SK-N-MC (cell line): Measurements from ENCODE around the gene FAM168A.

Source experiments
- DNase-seq: peaks from one replicate; pipeline ENCODE4 v3.0.0-alpha.2; 2011; ENCODE audit warnings: low read depth, low spot score
- H3K27ac ChIP-seq: fragments of 200-600 bp; sonication (generic); 2 replicates; pipeline ENCODE4 v1.5.1; 2016; ENCODE audit warnings: mixed run types
- H3K36me3 ChIP-seq: fragments of 200-600 bp; sonication (generic); 2 replicates; pipeline ENCODE4 v1.6.1; 2017; ENCODE audit warnings: antibody characterized with exemption, low read length, mixed read lengths; ENCODE audit not compliant: insufficient read depth
- H3K4me3 ChIP-seq: fragments of 200-600 bp; sonication (generic); 2 replicates; pipeline ENCODE4 v1.5.1; 2016
- H3K9ac ChIP-seq: fragments of 200-600 bp; sonication (generic); 2 replicates; pipeline ENCODE4 v1.8.0; 2017; ENCODE audit warnings: mixed run types, mixed read lengths; ENCODE audit not compliant: insufficient read length
- H3K9me3 ChIP-seq: fragments of 200-600 bp; sonication (generic); 2 replicates; pipeline ENCODE4 v1.6.1; 2017; ENCODE audit warnings: low read depth, mild to moderate bottlenecking, antibody characterized with exemption, low read length, moderate library complexity, mixed read lengths
- EZH2 ChIP-seq: fragments of 200-600 bp; sonication (generic); IDR thresholded peaks from one replicate; pipeline ENCODE4 v1.6.1; 2017; ENCODE audit warnings: antibody characterized with exemption
- FOXP2 ChIP-seq: optimal IDR thresholded peaks from 2 replicates; pipeline ENCODE3; 2011; ENCODE audit warnings: mild to moderate bottlenecking, moderate library complexity; ENCODE audit not compliant: insufficient read depth; ENCODE audit errors: extremely low read length, control extremely low read depth
- POLR2AphosphoS5 ChIP-seq: IDR thresholded peaks from 2 replicates; pipeline ENCODE4 v1.6.1; 2012; ENCODE audit warnings: mild to moderate bottlenecking, low read depth, low read length, borderline replicate concordance

Gene FAM168A

GRCh38 chr11:73390601-73391565 is 207.0 kb downstream of the FAM168A start:
- DNase-seq, result no peak
- Histone ChIP-seq H3K27ac (no peak overlapping the region), H3K9ac (no peak overlapping the region), H3K36me3 (no peaks in the 10 kb centered on the region), H3K9me3 (no peaks in the 10 kb centered on the region), H3K4me3 (no peak overlapping the region)
- TF ChIP-seq FOXP2 (no peak), EZH2 (no peak), POLR2AphosphoS5 (no peak)

DNA sequence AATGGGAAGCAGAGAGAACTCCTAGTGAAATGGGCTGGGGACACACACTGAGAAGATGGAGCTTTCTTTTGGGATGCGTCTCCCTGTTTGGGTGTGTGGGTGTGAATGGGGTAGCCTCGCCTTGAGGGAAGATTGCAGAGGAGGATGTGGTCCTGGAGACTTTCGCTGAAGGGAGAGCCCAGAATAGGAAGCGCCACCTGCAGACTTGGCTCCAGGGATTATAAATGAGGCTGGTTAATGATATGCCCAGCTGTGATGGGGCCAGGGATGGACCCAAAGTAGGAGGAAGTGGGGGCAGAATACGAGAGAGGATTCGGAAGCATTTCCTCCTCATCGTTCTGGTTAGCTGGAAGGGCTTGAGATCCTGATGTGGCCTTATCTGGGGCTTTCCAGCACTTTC is 208.0 kb downstream of the FAM168A start:
- Histone ChIP-seq H3K9me3 (no peaks in the 10 kb centered on the region), H3K36me3 (no peaks in the 10 kb centered on the region), H3K9ac (no peak overlapping the region), H3K27ac (no peak overlapping the region), H3K4me3 (no peak overlapping the region)
- DNase-seq, result no peak
- TF ChIP-seq FOXP2 (no peak), EZH2 (no peak), POLR2AphosphoS5 (no peak)

- TF ChIP-seq FOXP2 (no peak), POLR2AphosphoS5 (no peak), EZH2 (no peak)
- H3K36me3 ChIP-seq, result no peaks in the 10 kb centered on the region
- H3K9me3 ChIP-seq, result no peaks in the 10 kb centered on the region
- H3K9ac ChIP-seq, result no peak overlapping the region
- no peak overlapping the region for H3K4me3 ChIP-seq
- no peak overlapping the region for H3K27ac ChIP-seq
- no peak for DNase-seq
Observed at GRCh38 chr11:73389134-73389525, 208.8 kb downstream of the FAM168A start.

DNA sequence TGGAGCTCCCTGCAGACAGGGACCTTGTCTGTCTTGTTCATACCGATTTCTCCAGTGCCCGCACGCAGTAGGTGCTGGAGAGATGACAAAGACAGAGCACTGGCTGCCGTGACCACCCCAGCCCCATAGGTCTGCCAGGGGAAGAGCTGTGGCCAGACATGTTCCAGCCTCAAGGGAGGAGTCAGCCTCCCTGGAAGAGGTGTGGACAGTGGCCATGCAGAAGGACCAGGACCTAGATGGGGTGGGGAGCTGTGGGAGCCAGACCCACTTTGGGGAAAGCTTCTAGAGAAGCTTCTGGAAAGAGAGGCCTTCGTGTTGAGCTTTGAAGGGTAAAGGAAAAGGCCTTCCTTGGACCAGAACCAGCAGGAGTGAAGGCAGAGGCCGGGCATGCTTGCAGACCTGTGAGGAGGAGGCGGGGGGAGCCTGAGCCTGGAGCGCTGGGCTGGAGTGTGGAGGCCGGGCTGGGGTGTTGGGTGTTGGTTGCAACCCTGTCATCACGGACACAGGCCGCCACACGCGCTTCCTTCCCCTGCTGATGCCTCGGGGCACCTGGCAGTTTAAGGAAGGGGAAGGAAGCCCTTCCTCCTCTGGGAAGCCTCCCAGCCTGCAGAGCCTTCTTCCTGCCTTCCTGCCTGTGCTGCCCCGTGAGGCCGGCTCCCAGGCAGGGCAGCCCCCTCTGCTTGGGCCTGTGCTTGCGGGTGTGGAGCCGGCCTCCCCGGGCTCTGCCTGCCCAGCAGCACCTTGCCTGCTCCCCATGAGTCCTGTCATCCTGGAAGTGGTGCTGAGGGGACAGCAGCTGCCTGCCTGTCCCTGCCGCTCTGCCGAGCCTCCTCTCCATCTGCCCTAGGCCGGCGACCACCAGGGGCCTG is 209.4 kb downstream of the FAM168A start:
- TF ChIP-seq FOXP2 (no peak), EZH2 (no peak), POLR2AphosphoS5 (no peak)
- Histone ChIP-seq H3K9me3 (no peaks in the 10 kb centered on the region), H3K9ac (no peak overlapping the region), H3K36me3 (no peaks in the 10 kb centered on the region), H3K27ac (no peak overlapping the region), H3K4me3 (no peak overlapping the region)
- DNase-seq, result no peak

GRCh38 chr11:73387594-73388264 is 210.2 kb downstream of the FAM168A start:
- H3K27ac ChIP-seq, result no peak overlapping the region
- DNase-seq, result no peak
- H3K36me3 ChIP-seq, result no peaks in the 10 kb centered on the region
- H3K9ac ChIP-seq, result peak overlapping the region; percentile 41
- no peak overlapping the region for H3K4me3 ChIP-seq
- TF ChIP-seq EZH2 (no peak), POLR2AphosphoS5 (no peak), FOXP2 (no peak)
- H3K9me3 ChIP-seq, result no peaks in the 10 kb centered on the region

- no peak for DNase-seq
- H3K4me3 ChIP-seq, result no peak overlapping the region
- TF ChIP-seq POLR2AphosphoS5 (no peak), FOXP2 (no peak), EZH2 (no peak)
Observed at GRCh38 chr11:73386546-73386945, 211.4 kb downstream of the FAM168A start.

GRCh38 chr11:73386016-73386415 is 211.9 kb downstream of the FAM168A start:
- no peak overlapping the region for H3K9ac ChIP-seq
- peak overlapping the region; percentile 31; the same call in 1 of the 2 replicates for H3K27ac ChIP-seq
- DNase-seq, result no peak
- H3K36me3 ChIP-seq, result no peaks in the 10 kb centered on the region
- H3K9me3 ChIP-seq, result no peaks in the 10 kb centered on the region
- TF ChIP-seq POLR2AphosphoS5, result no peak
- peak overlapping the region; percentile 24; the same call in 1 of the 2 replicates for H3K4me3 ChIP-seq

More at GRCh38 chr11:73386546-73386945, 211.4 kb downstream of the FAM168A start:
- H3K9ac ChIP-seq, result no peak overlapping the region
- no peaks in the 10 kb centered on the region for H3K9me3 ChIP-seq
- 0 out of 2 replicates have a peak overlapping the region, but pooled peaks have one; percentile 31 for H3K27ac ChIP-seq
- no peaks in the 10 kb centered on the region for H3K36me3 ChIP-seq

DNA sequence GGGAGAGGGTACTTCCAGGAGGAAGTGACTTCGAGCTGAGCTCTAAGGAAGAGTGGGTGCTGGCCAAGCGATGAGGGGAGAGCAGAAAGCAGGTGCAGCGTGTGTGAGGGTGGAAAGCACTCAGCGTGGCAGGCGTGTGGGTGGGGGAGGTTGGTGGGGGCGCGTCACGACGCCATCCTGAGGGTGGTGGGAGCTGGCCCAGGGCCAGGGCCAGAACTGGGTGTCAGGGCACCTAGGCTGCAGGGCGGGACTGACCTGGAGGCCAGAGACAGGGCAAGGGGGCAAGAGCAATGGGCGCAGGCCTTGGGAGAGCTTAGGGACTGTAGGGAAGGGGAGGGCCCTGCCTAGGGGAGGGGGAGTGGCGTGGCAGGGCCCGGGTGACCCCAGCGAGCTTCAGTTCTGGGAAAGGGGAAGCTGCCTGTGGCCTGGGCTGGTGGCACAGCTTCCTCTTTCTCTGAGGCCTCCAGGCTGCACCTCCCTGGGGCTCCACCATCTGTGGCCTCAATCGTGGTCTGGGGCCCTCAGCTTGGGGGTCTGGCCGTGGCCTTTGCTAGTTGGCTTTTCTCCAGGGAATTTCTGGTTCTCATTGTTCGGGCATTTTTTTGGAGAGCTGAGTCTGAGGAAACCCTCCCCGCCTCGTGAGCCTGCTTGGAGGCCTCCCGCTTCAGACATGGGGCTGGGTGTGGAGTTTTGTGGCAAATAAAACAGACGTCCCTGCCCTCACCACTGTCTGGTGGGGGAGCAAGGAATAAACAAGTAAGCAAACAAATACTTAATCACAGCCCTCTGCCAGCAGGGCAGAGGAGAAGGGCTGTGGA is 212.8 kb downstream of the FAM168A start:
- peak overlapping the region; percentile 55 for H3K9ac ChIP-seq
- H3K27ac ChIP-seq, result peak overlapping the region; percentile 76
- H3K36me3 ChIP-seq, result no peaks in the 10 kb centered on the region
- peak overlapping the region; percentile 45; the same call in 1 of the 2 replicates for H3K4me3 ChIP-seq
- DNase-seq, result no peak
- no peaks in the 10 kb centered on the region for H3K9me3 ChIP-seq
- TF ChIP-seq POLR2AphosphoS5, result no peak
- TF ChIP-seq FOXP2, result no peak
- no peak for TF ChIP-seq EZH2
